GM21528 (cell line): ENCODE results near the gene HLA-DPA1.

Experiments
- ATAC-seq: cut with Tn5 transposase; IDR thresholded peaks from one replicate; pipeline ENCODE4 v1.9.1; 2021; ENCODE audit warnings: mild to moderate bottlenecking, moderate library complexity; ENCODE audit not compliant: unreplicated experiment, low FRiP score

HLA-DPA1 gene

GRCh38 chr6:33019372-33019771 lies 54.1 kb downstream of the HLA-DPA1 start:
- ATAC-seq = no peak

GRCh38 chr6:33018904-33019303 lies 54.5 kb downstream of the HLA-DPA1 start:
- no peak for ATAC-seq

DNA sequence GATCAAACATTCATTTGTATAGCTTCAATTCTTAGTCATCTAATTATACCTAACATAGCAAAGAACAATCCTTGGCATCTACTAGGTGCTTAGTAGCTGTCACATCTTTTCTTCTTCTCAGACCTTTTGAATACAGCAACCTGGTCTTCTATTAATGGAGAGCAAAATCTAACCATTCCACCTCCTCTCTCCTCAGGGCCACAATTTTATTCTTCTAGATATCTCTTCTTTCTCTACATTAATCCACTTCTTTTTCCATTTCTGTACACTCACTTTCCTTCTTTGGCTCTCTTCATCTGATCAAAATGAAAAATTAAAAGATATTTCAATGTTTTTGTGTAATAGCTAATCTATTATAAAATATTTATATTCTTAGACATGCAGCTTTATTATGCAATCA lies 55.0 kb downstream of the HLA-DPA1 start:
- ATAC-seq = no peak

DNA sequence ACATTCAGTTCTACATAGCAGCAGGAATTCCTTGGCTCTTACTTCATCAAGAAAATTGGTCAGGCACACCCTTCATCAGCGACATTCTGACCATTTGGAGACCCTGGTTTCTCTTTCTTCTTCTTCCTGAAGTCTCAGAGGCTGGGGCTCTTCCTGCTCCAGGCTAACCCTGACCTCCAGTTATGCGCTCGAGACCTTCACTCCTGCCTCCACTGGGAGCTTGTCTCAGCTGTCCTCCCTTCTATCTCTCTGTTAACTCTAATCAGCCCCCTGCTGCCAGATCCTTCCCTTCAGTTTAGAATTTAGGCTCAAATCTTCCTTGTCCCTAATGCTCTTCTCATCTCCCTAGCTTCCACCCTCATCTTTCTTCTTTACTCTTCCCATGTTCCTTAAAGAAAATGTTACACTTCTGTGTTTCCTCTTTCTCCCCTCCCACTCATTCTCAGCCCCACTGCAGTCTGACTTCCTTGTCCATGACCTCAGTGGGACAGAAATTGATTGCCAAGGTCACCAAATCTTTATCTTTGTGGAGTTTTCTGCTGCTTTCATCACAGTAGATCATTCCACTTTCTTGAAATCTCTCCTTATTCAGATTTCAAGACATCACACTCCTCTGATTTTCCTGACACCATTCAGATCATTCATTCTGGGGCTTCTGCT lies 55.6 kb downstream of the HLA-DPA1 start:
- ATAC-seq = no peak

DNA sequence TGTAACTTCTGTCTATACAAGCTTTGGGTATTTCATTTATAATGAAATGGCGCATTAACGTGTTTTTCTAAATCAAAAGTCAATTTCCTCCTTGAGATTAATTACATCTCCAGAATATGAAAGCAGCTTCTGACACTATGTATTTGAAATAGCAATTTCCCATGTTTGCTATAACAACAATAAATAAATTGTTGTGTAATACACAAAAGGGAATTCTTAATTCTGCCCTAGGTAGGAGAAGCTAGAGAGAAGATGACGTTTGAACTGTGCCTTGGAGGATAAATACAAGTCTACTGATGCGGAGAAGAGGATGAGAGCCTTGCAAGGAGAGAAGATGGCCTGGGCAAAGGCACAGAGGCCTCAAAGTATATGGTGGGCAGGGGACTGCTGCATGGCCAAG lies 56.4 kb downstream of the HLA-DPA1 start:
- ATAC-seq = no peak

DNA sequence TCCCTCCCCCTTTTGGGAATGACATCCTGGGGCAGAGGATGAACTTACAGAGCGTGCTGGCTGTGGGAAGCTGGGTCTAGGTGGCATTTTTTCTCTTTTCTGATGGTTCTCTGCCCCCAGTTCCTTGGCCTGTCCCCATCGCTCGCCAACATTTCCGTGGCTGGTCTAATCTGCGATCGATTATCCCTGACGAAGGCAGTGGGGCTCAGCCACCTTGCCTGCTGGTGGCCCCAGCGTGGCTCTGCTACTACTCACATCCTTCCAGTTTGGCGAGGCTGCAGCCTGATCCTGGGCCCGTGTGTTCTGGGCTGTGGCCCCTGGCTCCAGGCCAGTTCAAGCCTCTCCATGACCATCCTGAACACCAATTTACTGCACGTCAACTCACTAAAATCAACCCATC lies 57.7 kb downstream of the HLA-DPA1 start:
- no peak for ATAC-seq

- ATAC-seq = no peak
Observed at GRCh38 chr6:33014841-33015634, 58.4 kb downstream of the HLA-DPA1 start.
